Peyer's patch (tissue), 4 donors: ENCODE data around the gene NONO.

ENCODE experiments used
- CTCF ChIP-seq, 6 experiments: fragments of 450-650 bp in 4 of 6; fragments of 200-600 bp in 2 of 6; sonication (generic) in 1 of 6; IDR thresholded peaks; one replicate each; pipeline ENCODE4 v1.5.1; 2017 to 2019; ENCODE audit warnings: antibody characterized with exemption in 6 of 6, mild to moderate bottlenecking in 3 of 6, moderate library complexity in 1 of 6
- POLR2A ChIP-seq, 2 donors: fragments of 450-650 bp; IDR thresholded peaks; one replicate each; pipeline ENCODE4 v1.5.1; 2017; ENCODE audit warnings: antibody characterized with exemption in 2 of 2, mild to moderate bottlenecking in 2 of 2, moderate library complexity in 2 of 2

DNA sequence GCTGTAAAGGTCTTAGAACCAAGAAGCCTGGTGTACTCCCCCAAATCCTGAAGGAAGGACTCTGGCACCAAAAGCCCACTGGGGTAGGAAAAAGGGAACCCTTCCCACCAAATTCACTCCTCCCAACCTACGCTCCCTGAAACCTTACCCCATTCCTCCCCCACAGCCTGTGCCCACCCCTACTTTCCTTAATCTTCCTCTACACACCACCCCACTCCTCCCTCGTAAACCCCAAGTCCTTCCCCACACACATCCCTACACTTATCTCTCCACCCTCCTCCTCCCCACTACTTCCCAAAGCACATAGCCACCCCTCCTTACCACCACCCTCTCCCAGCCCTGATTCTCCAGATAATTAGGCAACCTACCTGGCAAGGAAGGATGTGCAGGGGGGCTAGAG is 31.2 kb upstream of the NONO start:
- TF ChIP-seq POLR2A (IDR thresholded peaks at IDR 0.05), result no peak
- TF ChIP-seq CTCF (IDR thresholded peaks at IDR 0.05), result no peak
